Mesodermal cell (in vitro differentiated cells): ENCODE measurements around the gene FUT7.
"Not testable (repeated sequence)": the region's sequence is repeated elsewhere in the genome, so short reads cannot be mapped to it uniquely, and the experiment has no call there.

ENCODE experiments used
- H3K27ac ChIP-seq: 2 replicates; pipeline ENCODE4 v1.7.0; 2013; ENCODE audit warnings: mild to moderate bottlenecking, low read depth, low read length, moderate library complexity; ENCODE audit not compliant: severe bottlenecking
- H3K36me3 ChIP-seq: 2 replicates; pipeline ENCODE4 v1.7.1; 2013; ENCODE audit warnings: mild to moderate bottlenecking, low read length, moderate library complexity; ENCODE audit not compliant: control insufficient read depth, insufficient read depth
- H3K4me1 ChIP-seq: one replicate; pipeline ENCODE4 v1.7.1; 2013; ENCODE audit warnings: mild to moderate bottlenecking, low read length; ENCODE audit not compliant: insufficient read depth, control insufficient read depth, poor library complexity, severe bottlenecking
- H3K4me3 ChIP-seq: 2 replicates; pipeline ENCODE4 v1.7.0; 2013; ENCODE audit warnings: low read length, control low read depth, mild to moderate bottlenecking; ENCODE audit not compliant: insufficient read depth, poor library complexity, severe bottlenecking; ENCODE audit errors: extremely low read depth
- H3K9me3 ChIP-seq: 2 replicates; pipeline ENCODE4 v1.7.1; 2013; ENCODE audit warnings: mild to moderate bottlenecking, low read length, moderate library complexity; ENCODE audit not compliant: control insufficient read depth
- WGBS, 2 experiments: methylation state at CpG; one replicate each; pipeline ENCODE4 v1.1.5; 2013; ENCODE audit warnings: missing lambda C conversion rate in 2 of 2; ENCODE audit not compliant: insufficient coverage in 2 of 2; 5-methylcytosine and 5-hydroxymethylcytosine counted together

The FUT7 gene

DNA sequence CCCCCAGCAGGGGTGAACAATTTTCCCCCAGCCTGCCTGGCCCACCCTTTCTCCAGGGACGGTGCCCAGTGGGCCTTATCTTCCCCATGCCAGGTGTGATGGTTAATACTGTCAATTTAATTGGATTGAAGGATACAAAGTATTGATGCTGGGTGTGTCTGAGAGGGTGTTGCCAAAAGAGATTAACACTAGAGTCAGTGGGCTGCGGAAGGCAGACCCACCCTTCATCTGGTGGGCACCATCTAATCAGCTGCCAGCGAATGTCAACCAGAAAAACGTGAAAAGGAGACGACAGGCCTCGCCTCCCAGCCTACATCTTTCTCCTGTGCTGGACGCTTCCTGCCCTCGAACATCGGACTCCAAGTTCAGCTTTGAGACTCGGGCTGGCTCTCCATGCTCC, 5.6 kb upstream of the FUT7 start:
- no peaks in the 10 kb centered on the region for H3K9me3 ChIP-seq
- WGBS, 2 experiments: 92 to 96% methylated on average over 5 to 8 of the region's 10 CpGs
- H3K27ac ChIP-seq: no peak overlapping the region
- no peaks in the 10 kb centered on the region for H3K4me1 ChIP-seq
- peaks cover 14% of the 10 kb centered on the region for H3K36me3 ChIP-seq
- no peak overlapping the region for H3K4me3 ChIP-seq

DNA sequence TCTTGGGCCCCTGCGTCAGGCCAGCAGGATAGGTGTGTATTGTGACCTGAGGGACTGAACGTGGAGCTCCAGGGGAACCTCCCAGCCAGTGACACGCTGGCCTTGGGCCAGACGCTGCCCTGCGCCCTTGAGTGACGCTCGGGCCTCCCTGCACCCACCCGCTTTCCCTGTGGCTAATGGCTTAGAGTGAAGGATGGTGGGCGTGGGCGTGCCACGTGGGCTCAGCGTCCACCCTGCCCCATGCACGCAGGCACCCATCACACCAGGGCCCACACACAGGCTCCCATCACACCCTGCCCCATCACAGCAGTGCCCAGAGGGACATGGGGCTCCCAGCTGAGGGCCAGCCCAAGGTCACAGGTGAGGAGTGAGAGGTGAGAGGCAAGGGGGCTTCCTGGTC, 5.1 kb upstream of the FUT7 start:
- WGBS, 2 experiments: 89 to 92% methylated on average over 8 of the region's 13 CpGs
- Histone ChIP-seq H3K27ac (no peak overlapping the region), H3K4me1 (no peaks in the 10 kb centered on the region), H3K4me3 (no peak overlapping the region), H3K9me3 (no peaks in the 10 kb centered on the region), H3K36me3 (peaks cover 14% of the 10 kb centered on the region)

DNA sequence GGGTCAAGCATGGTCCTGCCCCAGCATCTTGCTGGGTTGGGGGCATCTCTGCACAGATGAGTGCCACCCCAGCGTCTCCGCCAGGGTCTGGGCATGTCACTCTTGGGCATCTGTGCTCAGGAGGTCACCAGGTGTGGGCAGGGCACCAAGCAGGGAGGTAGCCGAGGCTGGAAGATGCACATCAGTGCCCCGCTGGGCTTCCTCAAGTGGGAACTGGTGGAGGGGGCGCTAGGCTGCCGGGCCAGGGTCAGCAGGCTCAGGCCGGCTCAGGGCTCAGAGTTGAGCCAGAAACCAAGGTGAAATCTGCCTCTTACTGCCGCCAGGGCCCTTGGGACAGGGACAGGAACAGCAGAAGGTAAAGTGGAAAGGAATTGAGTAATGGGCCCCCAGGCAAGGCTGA, 4.0 kb upstream of the FUT7 start:
- H3K27ac ChIP-seq: no peak overlapping the region
- no peaks in the 10 kb centered on the region for H3K4me1 ChIP-seq
- H3K36me3 ChIP-seq: peaks cover 14% of the 10 kb centered on the region
- no peaks in the 10 kb centered on the region for H3K9me3 ChIP-seq
- WGBS, 2 experiments: 78 to 79% methylated on average over 7 to 8 of the region's 8 CpGs
- no peak overlapping the region for H3K4me3 ChIP-seq

DNA sequence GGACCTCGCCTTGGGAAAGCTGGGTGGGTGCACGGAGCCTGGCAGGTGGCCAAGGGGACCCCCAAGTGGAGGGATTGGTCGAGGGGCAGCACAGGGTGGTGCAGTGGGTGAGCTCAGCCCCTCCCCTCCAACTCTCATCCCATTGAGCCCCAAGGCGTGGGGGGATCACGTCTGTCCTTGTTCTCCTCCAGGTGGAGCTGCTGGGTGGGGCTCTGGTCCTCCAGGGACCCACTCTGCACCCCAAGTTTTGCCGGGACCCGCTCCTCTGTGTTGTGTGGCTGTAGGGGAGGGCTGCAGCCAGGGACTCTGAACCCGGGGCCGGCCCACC, 3.6 kb upstream of the FUT7 start:
- 37 to 52% methylated on average over 4 to 6 of the region's 9 CpGs for WGBS, 2 experiments
- Histone ChIP-seq H3K27ac (no peak overlapping the region), H3K9me3 (no peaks in the 10 kb centered on the region), H3K4me3 (no peak overlapping the region), H3K4me1 (no peaks in the 10 kb centered on the region), H3K36me3 (peaks cover 14% of the 10 kb centered on the region)

DNA sequence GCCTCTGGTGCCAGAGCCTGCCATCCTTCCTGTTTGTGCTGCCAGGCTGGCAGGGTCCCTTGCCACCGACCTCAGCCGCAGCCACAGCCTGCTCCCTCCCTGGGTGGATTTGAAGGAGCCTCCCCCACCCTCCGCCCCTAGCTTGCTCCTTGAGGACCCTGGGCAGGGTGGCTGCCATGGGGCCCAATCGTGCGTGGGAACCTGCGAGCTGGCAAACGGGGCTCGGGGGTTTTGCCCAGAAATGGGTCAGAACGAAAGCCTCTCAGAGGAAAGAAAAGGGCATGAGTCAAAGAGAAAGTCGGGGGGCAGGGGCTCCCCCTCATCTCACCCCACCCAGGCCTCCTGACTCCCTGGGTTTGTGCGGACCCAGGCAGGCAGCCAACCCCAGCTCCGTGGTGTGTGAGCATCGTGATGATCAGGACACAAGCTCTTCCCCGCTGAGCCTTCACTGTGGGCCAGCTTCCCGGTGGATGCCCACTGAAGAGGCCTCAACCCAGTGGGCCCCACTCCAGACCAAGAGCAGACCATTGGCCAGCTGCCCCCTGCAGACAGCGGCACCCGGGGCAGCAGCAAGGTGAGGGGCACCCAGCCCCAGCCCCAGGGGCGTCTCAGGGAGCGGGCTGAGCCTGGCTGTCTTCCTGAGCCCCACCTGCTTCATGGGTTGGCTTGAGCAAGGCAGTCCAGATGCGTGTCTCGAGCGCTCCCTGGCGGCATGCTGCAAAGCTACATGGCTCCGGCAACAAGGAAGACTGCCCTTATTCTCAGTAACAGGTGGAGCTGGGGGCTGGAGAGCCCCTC, 3.0 kb upstream of the FUT7 start:
- H3K4me1 ChIP-seq: no peaks in the 10 kb centered on the region
- H3K9me3 ChIP-seq: no peaks in the 10 kb centered on the region
- peaks cover 14% of the 10 kb centered on the region for H3K36me3 ChIP-seq
- no peak overlapping the region for H3K27ac ChIP-seq
- 22 to 33% methylated on average over 13 to 20 of the region's 24 CpGs for WGBS, 2 experiments
- H3K4me3 ChIP-seq: no peak overlapping the region

DNA sequence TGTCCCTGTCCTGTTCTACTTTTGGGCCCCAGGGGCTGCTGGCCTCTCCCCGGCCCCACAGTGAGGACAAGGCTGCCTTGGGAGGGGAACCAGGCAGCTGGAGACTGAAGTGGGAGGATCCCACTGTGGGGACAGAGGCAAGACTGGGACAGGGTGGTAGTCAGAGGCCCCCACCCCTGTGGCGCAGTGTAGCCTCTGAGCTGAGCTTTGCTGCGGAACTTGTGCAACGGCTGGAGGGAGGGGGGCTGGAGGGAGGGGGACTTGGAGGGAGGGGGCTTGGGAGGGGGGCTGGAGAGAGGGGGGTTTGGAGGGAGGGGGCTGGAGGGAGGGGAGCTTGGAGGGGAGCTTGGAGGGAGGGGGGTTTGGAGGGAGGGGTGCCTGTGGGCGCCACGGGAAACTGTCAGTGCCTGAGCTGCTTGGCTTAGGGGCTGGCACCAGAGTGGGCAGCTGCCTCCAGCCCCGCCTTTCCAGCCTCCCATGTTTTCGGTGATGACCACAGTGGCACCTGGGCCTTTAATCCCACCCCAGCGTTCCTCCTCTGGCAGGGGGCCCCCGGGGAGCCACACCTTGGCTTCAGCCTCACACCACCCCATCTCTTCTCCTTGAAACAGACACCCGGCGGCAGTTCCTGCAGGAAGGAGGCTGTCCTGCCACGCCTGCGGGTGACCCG, 2.3 kb upstream of the FUT7 start:
- Histone ChIP-seq H3K36me3 (peaks cover 7% of the 10 kb centered on the region), H3K4me1 (no peaks in the 10 kb centered on the region), H3K27ac (no peak overlapping the region), H3K4me3 (no peak overlapping the region), H3K9me3 (no peaks in the 10 kb centered on the region)
- 76 to 84% methylated on average over 7 to 10 of the region's 15 CpGs for WGBS, 2 experiments

DNA sequence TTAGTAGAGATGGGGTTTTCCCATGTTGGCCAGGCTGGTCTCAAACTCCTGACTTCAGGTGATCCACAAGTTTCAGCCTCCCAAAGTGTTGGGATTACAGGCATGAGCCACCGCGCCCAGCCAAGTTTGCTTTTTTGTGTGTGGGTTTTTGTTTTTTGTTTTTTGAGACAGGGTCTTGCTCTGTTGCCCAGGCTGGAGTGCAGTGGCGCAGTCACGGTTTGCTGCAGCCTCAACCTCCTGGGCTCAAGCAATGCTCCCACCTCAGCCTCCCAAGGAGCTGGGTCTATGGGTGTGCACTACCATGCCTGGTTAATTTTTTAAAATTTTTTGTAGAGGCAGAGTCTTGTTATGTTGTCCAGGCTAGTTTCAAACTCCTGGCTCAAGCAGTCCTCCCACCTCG, 1.6 kb upstream of the FUT7 start:
- not testable (repeated sequence) for H3K36me3 ChIP-seq, H3K4me1 ChIP-seq, H3K4me3 ChIP-seq, H3K9me3 ChIP-seq, H3K27ac ChIP-seq
- WGBS, 2 experiments: 100% methylated on average over 1 to 3 of the region's 5 CpGs

DNA sequence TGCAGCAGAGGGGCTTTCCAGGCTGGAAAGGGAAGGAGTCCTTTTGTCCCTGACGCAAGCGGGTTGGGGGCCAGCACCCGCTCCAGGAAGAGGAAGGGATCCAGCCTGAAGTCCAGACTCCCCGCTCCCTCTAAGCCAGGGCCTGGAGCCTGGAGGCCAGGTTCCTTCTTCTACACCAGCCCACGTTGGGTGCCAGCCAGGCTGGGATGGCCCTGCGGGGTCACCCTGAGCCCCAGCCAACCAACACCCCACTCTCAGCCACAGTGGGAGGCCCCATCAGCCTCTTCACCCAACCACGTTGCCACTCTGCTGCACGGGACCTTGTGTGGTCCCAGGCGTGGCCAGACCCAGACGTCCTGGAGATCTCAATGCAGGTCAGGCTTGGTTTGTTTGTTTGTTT, 970 bp upstream of the FUT7 start:
- WGBS, 2 experiments: 88% methylated on average over 8 to 9 of the region's 10 CpGs
- no peaks in the 10 kb centered on the region for H3K9me3 ChIP-seq
- H3K36me3 ChIP-seq: no peaks in the 10 kb centered on the region
- no peak overlapping the region for H3K4me3 ChIP-seq
- H3K27ac ChIP-seq: no peak overlapping the region
- no peaks in the 10 kb centered on the region for H3K4me1 ChIP-seq

DNA sequence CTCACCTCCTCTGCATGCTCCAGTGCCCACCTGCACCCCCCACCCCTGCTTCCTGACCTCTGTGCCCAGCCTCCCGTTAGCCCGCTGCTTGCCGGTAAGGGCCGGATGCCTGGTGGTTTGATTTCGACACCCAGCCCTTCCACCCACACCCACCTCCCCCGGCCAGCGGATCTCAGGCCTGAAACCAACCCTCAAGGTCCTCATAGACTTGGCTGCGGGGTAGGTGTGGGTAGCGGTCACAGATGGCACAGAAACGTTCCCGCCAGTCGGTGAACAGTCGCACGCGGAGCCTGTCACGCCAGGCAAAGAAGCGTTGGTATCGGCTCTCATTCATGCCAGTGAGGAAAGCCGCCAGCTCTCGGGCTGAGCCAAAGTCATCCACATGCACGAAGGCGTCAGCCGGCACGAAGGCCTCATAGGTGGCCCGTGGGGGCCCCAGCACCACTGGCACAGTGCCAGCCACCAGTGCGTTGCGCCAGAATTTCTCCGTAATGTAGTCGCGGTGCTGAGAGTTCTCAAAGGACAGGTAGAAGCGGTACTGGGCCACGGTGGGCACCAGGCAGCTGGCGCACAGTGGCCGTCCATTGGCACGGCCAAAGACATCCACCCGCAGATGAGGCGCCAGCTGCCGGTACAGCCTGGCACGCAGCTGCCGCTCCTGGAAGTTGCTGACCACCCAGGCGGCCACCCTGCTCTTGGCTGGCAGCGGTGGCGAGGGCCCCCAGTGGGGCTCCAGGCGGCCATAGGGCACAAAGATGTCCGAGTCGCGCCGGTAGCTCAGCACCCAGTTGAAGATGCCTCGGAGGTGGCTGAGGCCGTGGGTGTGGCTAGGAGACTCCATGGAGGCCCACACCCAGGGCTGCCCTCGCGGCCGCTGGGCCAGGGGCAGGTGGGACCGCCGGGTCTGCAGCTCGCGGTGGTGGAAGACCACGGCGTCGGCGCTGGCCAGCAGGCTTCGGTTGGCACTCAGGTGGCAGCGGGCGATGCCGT, 1.1 kb downstream of the FUT7 start:
- 95 to 96% methylated on average over 51 to 62 of the region's 65 CpGs for WGBS, 2 experiments
- Histone ChIP-seq H3K9me3 (no peaks in the 10 kb centered on the region), H3K27ac (no peak overlapping the region), H3K4me1 (no peaks in the 10 kb centered on the region), H3K4me3 (no peak overlapping the region), H3K36me3 (no peaks in the 10 kb centered on the region)

DNA sequence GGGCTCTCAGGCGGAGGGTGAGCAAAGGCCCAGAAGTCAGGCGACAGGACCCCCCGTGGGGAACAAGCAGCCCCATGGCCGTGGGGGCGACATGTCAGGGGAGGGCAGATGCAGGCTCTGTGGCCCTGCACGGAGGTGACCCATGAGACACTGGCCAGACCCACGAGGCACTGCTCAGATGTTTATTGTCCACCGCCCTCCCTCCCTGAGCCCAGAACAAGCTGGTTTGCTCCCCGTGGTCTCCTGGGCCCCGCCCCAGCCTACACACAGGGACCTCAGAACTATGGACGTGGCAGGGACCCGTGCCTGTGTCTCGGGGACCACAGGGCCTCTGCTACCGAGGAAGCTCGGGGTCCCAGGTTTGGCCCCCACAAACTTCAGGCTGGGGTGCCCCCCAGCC, 1.9 kb downstream of the FUT7 start:
- Histone ChIP-seq H3K27ac (no peak overlapping the region), H3K9me3 (no peaks in the 10 kb centered on the region), H3K4me3 (no peak overlapping the region), H3K4me1 (no peaks in the 10 kb centered on the region), H3K36me3 (no peaks in the 10 kb centered on the region)
- 90 to 92% methylated on average over 10 to 15 of the region's 15 CpGs for WGBS, 2 experiments
